Fibroblast of lung (primary cell): Measurements from ENCODE around the gene DDX50.

Source experiments
- EZH2 ChIP-seq: IDR thresholded peaks from 2 replicates; pipeline ENCODE4 v1.5.1; 2012; ENCODE audit warnings: low read length, control low read depth, mild to moderate bottlenecking; ENCODE audit errors: missing control alignments
- TF ChIP-seq, protein P1 (sequence below), 2 donors: IDR thresholded peaks in 1 of 2; conservative IDR thresholded peaks in 1 of 2; 1 replicate in 1 of 2; 2 replicates in 1 of 2; pipeline ENCODE4 v1.5.1; 2011 to 2012; ENCODE audit warnings: low read length in 2 of 2, control low read depth in 1 of 2, inconsistent platforms in 1 of 2, low read depth in 1 of 2, mild to moderate bottlenecking in 1 of 2

DNA sequence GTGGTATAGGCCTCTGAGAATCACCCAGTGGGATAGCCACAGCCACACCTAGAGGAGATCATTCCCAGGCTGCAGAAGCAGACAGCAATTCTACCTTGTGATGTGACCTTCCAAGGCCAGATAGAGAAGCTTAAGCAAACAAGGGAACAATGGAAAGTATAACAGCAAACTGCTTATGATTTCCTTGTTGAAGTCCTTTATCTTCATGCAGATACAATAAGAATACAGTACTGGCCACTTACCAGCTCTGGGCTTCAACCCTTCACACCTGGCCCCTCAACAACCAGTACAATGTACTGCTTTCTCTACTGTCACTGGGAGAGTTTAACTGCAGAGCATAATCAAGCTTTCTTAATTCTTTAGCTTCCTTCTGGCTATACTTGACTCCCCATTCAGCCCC is 22.6 kb upstream of the DDX50 start:
- TF ChIP-seq, protein P1, sequence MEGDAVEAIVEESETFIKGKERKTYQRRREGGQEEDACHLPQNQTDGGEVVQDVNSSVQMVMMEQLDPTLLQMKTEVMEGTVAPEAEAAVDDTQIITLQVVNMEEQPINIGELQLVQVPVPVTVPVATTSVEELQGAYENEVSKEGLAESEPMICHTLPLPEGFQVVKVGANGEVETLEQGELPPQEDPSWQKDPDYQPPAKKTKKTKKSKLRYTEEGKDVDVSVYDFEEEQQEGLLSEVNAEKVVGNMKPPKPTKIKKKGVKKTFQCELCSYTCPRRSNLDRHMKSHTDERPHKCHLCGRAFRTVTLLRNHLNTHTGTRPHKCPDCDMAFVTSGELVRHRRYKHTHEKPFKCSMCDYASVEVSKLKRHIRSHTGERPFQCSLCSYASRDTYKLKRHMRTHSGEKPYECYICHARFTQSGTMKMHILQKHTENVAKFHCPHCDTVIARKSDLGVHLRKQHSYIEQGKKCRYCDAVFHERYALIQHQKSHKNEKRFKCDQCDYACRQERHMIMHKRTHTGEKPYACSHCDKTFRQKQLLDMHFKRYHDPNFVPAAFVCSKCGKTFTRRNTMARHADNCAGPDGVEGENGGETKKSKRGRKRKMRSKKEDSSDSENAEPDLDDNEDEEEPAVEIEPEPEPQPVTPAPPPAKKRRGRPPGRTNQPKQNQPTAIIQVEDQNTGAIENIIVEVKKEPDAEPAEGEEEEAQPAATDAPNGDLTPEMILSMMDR (conservative IDR thresholded peaks at IDR 0.05 in 1 of 2, IDR thresholded peaks at IDR 0.05 in 1 of 2; ENCODE audit: low read depth in 1 of 2, low read length in 2 of 2): no peak
- no peak for TF ChIP-seq EZH2
